Measurements from ENCODE around the gene TRPC6.

Gene TRPC6

DNA sequence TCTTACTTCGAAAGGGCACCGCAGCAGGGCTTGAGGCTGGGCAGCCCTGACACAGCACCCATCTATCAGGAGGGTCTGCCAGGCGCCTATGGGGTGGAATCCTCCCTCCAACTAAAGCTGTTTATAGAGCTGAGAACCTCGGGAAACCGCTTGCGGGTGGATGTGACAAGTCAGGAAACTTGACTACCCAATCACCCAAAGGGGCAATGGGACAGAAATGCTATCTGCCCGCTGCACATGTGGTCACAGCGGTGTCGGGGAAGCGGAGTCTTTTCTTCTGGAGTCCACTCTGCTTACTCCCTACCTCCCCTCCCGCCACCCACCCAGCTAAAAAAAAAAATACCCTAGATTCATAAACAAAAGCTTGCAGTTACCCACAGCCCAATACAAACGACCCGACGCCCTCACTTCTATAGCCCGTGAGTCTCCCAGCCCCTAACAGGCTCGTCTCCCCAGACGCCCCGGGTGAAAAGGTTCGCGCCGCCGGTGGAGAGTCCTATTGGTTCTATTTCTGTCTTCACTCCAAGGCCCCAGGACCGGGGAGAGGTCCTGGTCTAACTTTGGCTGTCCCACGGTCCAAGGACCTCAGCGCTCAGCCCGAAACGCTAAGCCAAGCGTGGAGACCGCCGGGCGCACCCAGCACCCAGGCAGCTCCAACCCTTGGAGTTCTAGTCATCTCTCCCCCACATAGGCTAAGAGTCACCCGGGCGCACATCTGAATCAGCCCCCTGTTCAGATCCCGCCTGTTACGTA is 1.4 kb downstream of the TRPC6 start:
- Histone ChIP-seq H3K9me3 (ENCODE audit: control insufficient read depth, insufficient read depth, low read length) (no peaks in the 10 kb centered on the region), H3K36me3 (ENCODE audit: control insufficient read depth, insufficient read depth, low read length) (no peaks in the 10 kb centered on the region), H3K27ac (ENCODE audit: low read length) (no peak overlapping the region), H3K27me3 (ENCODE audit: control insufficient read depth, insufficient read depth, low read length) (peaks cover 16% of the 10 kb centered on the region), H3K4me1 (ENCODE audit: control insufficient read depth, insufficient read depth, low read length) (no peaks in the 10 kb centered on the region), H3K4me3 (ENCODE audit: low read length) (peak overlapping the region; percentile 64; the same call in 1 of the 2 replicates)
- no CpG with 5 or more reads among the region's 35 CpGs for WGBS (ENCODE audit: insufficient coverage, insufficient read length)
- no peak for DNase-seq (ENCODE audit: low read depth, low spot score)

GRCh38 chr11:101577461-101577860 is 6.3 kb downstream of the TRPC6 start:
- H3K4me3 ChIP-seq (ENCODE audit: low read length): no peak overlapping the region
- 0 out of 2 replicates have a peak, but pooled peaks cover 1% of the 10 kb centered on the region for H3K4me1 ChIP-seq (ENCODE audit: control insufficient read depth, insufficient read depth, low read length)
- no peak for DNase-seq (ENCODE audit: low read depth, low spot score)
- H3K9me3 ChIP-seq (ENCODE audit: control insufficient read depth, insufficient read depth, low read length): no peaks in the 10 kb centered on the region
- H3K27ac ChIP-seq (ENCODE audit: low read length): no peak overlapping the region
- H3K27me3 ChIP-seq (ENCODE audit: control insufficient read depth, insufficient read depth, low read length): peaks cover 8% of the 10 kb centered on the region
- no peaks in the 10 kb centered on the region for H3K36me3 ChIP-seq (ENCODE audit: control insufficient read depth, insufficient read depth, low read length)
- no CpG with 5 or more reads among the region's 6 CpGs for WGBS (ENCODE audit: insufficient coverage, insufficient read length)

DNA sequence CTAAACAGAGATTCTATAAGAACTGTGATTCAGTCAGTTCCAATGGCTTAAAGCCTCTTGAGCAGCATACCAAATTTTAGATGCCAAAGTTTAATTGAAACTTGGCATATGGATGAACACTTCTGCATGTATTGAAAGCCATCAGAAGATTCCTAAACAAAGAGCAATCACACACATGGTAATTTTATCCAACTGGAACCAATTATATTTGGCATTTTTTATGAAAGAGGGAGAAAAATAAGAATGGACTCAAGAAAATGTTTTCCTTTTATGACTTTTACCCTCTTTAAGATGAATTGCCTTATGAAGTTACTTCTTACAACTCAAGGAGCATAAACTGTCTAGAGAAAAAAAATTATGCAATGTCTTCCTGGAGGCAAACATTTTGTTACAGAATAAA is 7.4 kb downstream of the TRPC6 start:
- 0 out of 2 replicates have a peak, but pooled peaks cover 1% of the 10 kb centered on the region for H3K4me1 ChIP-seq (ENCODE audit: control insufficient read depth, insufficient read depth, low read length)
- H3K4me3 ChIP-seq (ENCODE audit: low read length): no peak overlapping the region

GRCh38 chr11:101574886-101575285 is 8.9 kb downstream of the TRPC6 start:
- Histone ChIP-seq H3K36me3 (ENCODE audit: control insufficient read depth, insufficient read depth, low read length) (no peaks in the 10 kb centered on the region), H3K4me1 (ENCODE audit: control insufficient read depth, insufficient read depth, low read length) (0 out of 2 replicates have a peak, but pooled peaks cover 1% of the 10 kb centered on the region), H3K27me3 (ENCODE audit: control insufficient read depth, insufficient read depth, low read length) (no peaks in the 10 kb centered on the region), H3K27ac (ENCODE audit: low read length) (no peak overlapping the region), H3K4me3 (ENCODE audit: low read length) (no peak overlapping the region), H3K9me3 (ENCODE audit: control insufficient read depth, insufficient read depth, low read length) (no peaks in the 10 kb centered on the region)
- no peak for DNase-seq (ENCODE audit: low read depth, low spot score)
- no CpG with 5 or more reads among the region's 1 CpG for WGBS (ENCODE audit: insufficient coverage, insufficient read length)

More for the DNA sequence above, 7.4 kb downstream of the TRPC6 start:
- H3K27ac ChIP-seq (ENCODE audit: low read length): no peak overlapping the region
- no peaks in the 10 kb centered on the region for H3K27me3 ChIP-seq (ENCODE audit: control insufficient read depth, insufficient read depth, low read length)
- H3K9me3 ChIP-seq (ENCODE audit: control insufficient read depth, insufficient read depth, low read length): no peaks in the 10 kb centered on the region
- no peaks in the 10 kb centered on the region for H3K36me3 ChIP-seq (ENCODE audit: control insufficient read depth, insufficient read depth, low read length)
- DNase-seq (ENCODE audit: low read depth, low spot score): no peak

- Histone ChIP-seq H3K9me3 (ENCODE audit: control insufficient read depth, insufficient read depth, low read length) (no peaks in the 10 kb centered on the region), H3K4me1 (ENCODE audit: control insufficient read depth, insufficient read depth, low read length) (no peaks in the 10 kb centered on the region; the same call in 1 of the 2 replicates), H3K27me3 (ENCODE audit: control insufficient read depth, insufficient read depth, low read length) (no peaks in the 10 kb centered on the region), H3K36me3 (ENCODE audit: control insufficient read depth, insufficient read depth, low read length) (no peaks in the 10 kb centered on the region), H3K4me3 (ENCODE audit: low read length) (no peak overlapping the region), H3K27ac (ENCODE audit: low read length) (no peak overlapping the region)
- WGBS (ENCODE audit: insufficient coverage, insufficient read length): no CpG with 5 or more reads among the region's 5 CpGs
- no peak for DNase-seq (ENCODE audit: low read depth, low spot score)
Observed at GRCh38 chr11:101567071-101567470, 16.7 kb downstream of the TRPC6 start.

DNA sequence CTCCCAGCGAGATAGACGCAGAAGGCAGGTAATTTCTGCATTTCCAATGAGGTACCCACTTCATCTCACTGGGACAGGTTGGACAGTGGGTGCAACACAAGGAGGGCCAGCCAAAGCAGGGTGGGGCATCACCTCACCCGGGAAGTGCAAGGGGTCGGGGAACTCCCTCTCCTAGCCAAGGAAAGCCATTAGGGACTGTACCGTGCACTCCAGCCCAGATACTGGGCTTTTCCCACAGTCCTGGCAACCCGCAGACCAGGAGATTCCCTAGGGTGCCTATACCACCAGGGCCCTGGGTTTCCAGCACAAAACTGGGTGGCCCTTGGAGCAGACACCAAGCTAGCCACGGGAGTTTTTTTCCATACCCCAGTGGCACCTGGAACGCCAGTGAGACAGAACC is 17.2 kb downstream of the TRPC6 start:
- no CpG with 5 or more reads among the region's 8 CpGs for WGBS (ENCODE audit: insufficient coverage, insufficient read length)
- H3K4me3 ChIP-seq (ENCODE audit: low read length): no peak overlapping the region
- H3K4me1 ChIP-seq (ENCODE audit: control insufficient read depth, insufficient read depth, low read length): no peaks in the 10 kb centered on the region; the same call in 1 of the 2 replicates
- H3K36me3 ChIP-seq (ENCODE audit: control insufficient read depth, insufficient read depth, low read length): no peaks in the 10 kb centered on the region
- H3K27ac ChIP-seq (ENCODE audit: low read length): no peak overlapping the region
- no peaks in the 10 kb centered on the region for H3K9me3 ChIP-seq (ENCODE audit: control insufficient read depth, insufficient read depth, low read length)
- no peaks in the 10 kb centered on the region for H3K27me3 ChIP-seq (ENCODE audit: control insufficient read depth, insufficient read depth, low read length)
- no peak for DNase-seq (ENCODE audit: low read depth, low spot score)

- Histone ChIP-seq H3K9me3 (ENCODE audit: control insufficient read depth, insufficient read depth, low read length) (no peaks in the 10 kb centered on the region), H3K36me3 (ENCODE audit: control insufficient read depth, insufficient read depth, low read length) (no peaks in the 10 kb centered on the region), H3K27ac (ENCODE audit: low read length) (no peak overlapping the region), H3K4me3 (ENCODE audit: low read length) (no peak overlapping the region), H3K4me1 (ENCODE audit: control insufficient read depth, insufficient read depth, low read length) (no peaks in the 10 kb centered on the region; the same call in 1 of the 2 replicates), H3K27me3 (ENCODE audit: control insufficient read depth, insufficient read depth, low read length) (no peaks in the 10 kb centered on the region)
- DNase-seq (ENCODE audit: low read depth, low spot score): no peak
- WGBS (ENCODE audit: insufficient coverage, insufficient read length): no CpG with 5 or more reads among the region's 2 CpGs
Observed at GRCh38 chr11:101563166-101563565, 20.6 kb downstream of the TRPC6 start.

GRCh38 chr11:101555366-101555765 is 28.4 kb downstream of the TRPC6 start:
- H3K27ac ChIP-seq (ENCODE audit: low read length): no peak overlapping the region

DNA sequence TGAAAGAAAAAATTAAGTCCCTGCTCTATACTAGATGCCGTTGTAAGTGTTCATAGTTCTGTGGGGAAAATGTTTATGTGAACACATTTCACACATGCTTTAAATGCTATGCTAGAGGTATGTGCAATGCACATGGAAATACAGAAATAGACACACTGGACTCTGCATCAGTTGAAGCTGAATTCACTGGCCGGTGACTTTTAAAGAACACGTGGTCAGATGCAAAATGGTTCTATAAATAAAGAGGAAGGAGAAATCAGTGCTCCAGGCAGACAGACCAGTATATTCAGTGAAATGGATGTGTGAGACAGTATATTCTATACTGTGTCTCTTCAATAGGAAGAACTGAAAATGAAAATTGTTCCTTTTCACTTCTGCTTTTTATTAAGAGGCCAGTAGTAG is 29.9 kb downstream of the TRPC6 start:
- WGBS (ENCODE audit: insufficient coverage, insufficient read length): no CpG with 5 or more reads among the region's 3 CpGs
- Histone ChIP-seq H3K4me3 (ENCODE audit: low read length) (no peak overlapping the region), H3K27me3 (ENCODE audit: control insufficient read depth, insufficient read depth, low read length) (no peaks in the 10 kb centered on the region), H3K36me3 (ENCODE audit: control insufficient read depth, insufficient read depth, low read length) (no peaks in the 10 kb centered on the region), H3K9me3 (ENCODE audit: control insufficient read depth, insufficient read depth, low read length) (no peaks in the 10 kb centered on the region), H3K27ac (ENCODE audit: low read length) (no peak overlapping the region), H3K4me1 (ENCODE audit: control insufficient read depth, insufficient read depth, low read length) (no peaks in the 10 kb centered on the region)
- no peak for DNase-seq (ENCODE audit: low read depth, low spot score)

More at GRCh38 chr11:101555366-101555765, 28.4 kb downstream of the TRPC6 start:
- Histone ChIP-seq H3K4me1 (ENCODE audit: control insufficient read depth, insufficient read depth, low read length) (no peaks in the 10 kb centered on the region), H3K27me3 (ENCODE audit: control insufficient read depth, insufficient read depth, low read length) (no peaks in the 10 kb centered on the region), H3K4me3 (ENCODE audit: low read length) (no peak overlapping the region), H3K9me3 (ENCODE audit: control insufficient read depth, insufficient read depth, low read length) (no peaks in the 10 kb centered on the region), H3K36me3 (ENCODE audit: control insufficient read depth, insufficient read depth, low read length) (no peaks in the 10 kb centered on the region)
- no peak for DNase-seq (ENCODE audit: low read depth, low spot score)
- WGBS (ENCODE audit: insufficient coverage, insufficient read length): no CpG with 5 or more reads among the region's 4 CpGs

DNA sequence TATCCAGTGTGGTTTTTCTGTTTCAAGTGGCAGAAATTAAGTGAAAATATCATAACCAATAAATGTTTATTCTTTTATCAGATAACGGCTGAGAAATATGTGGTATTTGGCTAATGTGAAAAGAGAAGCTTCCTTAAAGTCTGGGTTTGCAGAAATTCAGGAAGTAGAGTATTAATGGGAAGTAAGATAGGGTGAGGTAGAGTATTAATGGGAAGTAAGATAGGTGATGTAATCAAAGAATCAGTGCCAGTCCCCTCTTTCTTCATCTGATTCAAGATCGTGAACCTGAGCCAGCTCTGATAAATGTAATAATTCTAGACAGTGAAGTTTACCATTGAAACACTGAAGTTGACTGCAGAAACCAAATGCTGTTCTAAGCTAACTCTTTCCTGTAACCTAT is 30.9 kb downstream of the TRPC6 start:
- Histone ChIP-seq H3K4me3 (ENCODE audit: low read length) (no peak overlapping the region), H3K27me3 (ENCODE audit: control insufficient read depth, insufficient read depth, low read length) (no peaks in the 10 kb centered on the region), H3K4me1 (ENCODE audit: control insufficient read depth, insufficient read depth, low read length) (no peaks in the 10 kb centered on the region), H3K9me3 (ENCODE audit: control insufficient read depth, insufficient read depth, low read length) (no peaks in the 10 kb centered on the region), H3K36me3 (ENCODE audit: control insufficient read depth, insufficient read depth, low read length) (no peaks in the 10 kb centered on the region), H3K27ac (ENCODE audit: low read length) (no peak overlapping the region)
- DNase-seq (ENCODE audit: low read depth, low spot score): no peak
- WGBS (ENCODE audit: insufficient coverage, insufficient read length): no CpG with 5 or more reads among the region's 2 CpGs

DNA sequence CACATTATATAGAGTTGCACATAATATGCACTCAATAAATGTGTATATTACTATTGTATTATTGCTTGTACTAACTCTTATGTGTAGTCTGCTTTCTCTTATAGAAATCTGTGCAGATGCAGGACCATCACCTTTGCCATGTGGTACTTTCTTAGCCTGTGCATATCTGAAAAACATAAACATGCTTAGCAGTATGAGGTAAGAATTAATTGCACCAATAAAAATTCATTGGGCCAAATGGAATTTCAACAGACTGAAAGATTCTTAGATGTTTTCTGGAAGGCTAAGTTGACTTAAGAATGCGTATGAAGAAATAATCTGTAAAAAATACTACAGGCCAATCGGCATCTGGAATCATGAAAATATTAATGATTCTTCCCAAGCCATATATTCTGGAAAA is 55.3 kb downstream of the TRPC6 start:
- Histone ChIP-seq H3K4me3 (ENCODE audit: low read length) (no peak overlapping the region), H3K27me3 (ENCODE audit: control insufficient read depth, insufficient read depth, low read length) (no peaks in the 10 kb centered on the region), H3K9me3 (ENCODE audit: control insufficient read depth, insufficient read depth, low read length) (no peaks in the 10 kb centered on the region), H3K4me1 (ENCODE audit: control insufficient read depth, insufficient read depth, low read length) (no peaks in the 10 kb centered on the region), H3K27ac (ENCODE audit: low read length) (no peak overlapping the region), H3K36me3 (ENCODE audit: control insufficient read depth, insufficient read depth, low read length) (no peaks in the 10 kb centered on the region)
- DNase-seq (ENCODE audit: low read depth, low spot score): no peak
- WGBS (ENCODE audit: insufficient coverage, insufficient read length): no CpG with 5 or more reads among the region's 2 CpGs
